ENCODE measurements around the gene PNLIPRP1. TPM values are rescaled to one million over a fixed set of nuclear protein-coding genes. Genes with fewer than 3 reads are reported as not detected.
A peak's percentile ranks its signal among the peaks of the same experiment; 100 is the strongest.

PNLIPRP1 gene
- not detected for total RNA-seq
- polyA plus RNA-seq (ENCODE audit: insufficient read length in 2 of 2): not detected
- long read RNA-seq, donor 1: 0 reads
- long read RNA-seq, donor 2: 0 reads
- long read RNA-seq, donor 3: 0 reads
- long read RNA-seq, donor 4: 0 reads

- H3K4me3 ChIP-seq (ENCODE audit: low read depth, low read length): no peak within 1 kb of the TSS
- H3K4me1 ChIP-seq (ENCODE audit: control insufficient read depth, insufficient read depth, low read length): no peaks in the 10 kb centered on the region
- no peaks in the 10 kb centered on the region for H3K27me3 ChIP-seq (ENCODE audit: control insufficient read depth, insufficient read depth, low read length)
- WGBS (ENCODE audit: insufficient coverage): 86% methylated on average over 5 of the region's 9 CpGs
- no peaks in the 10 kb centered on the region for H3K9me3 ChIP-seq (ENCODE audit: control insufficient read depth, insufficient read depth, low read length)
- H3K36me3 ChIP-seq (ENCODE audit: control insufficient read depth, insufficient read depth, low read length): no peaks in the 10 kb centered on the region
- DNase-seq (ENCODE audit: low read depth in 4 of 6, low spot score in 6 of 6): no peak
- no peak within 1 kb of the TSS for H3K27ac ChIP-seq (ENCODE audit: low read depth, low read length)
These were observed at the start of gene PNLIPRP1 for GRCh38 chr10:116590590-116591444. TSS of gene PNLIPRP1 (plus strand) at chr10:116590959. CDS start at chr10:116591130, 171 bp downstream.

GRCh38 chr10:116542007-116542677, 48.6 kb upstream of the PNLIPRP1 start:
- Histone ChIP-seq H3K27me3 (ENCODE audit: control insufficient read depth, insufficient read depth, low read length) (no peaks in the 10 kb centered on the region), H3K27ac (ENCODE audit: low read depth, low read length) (no peak overlapping the region), H3K36me3 (ENCODE audit: control insufficient read depth, insufficient read depth, low read length) (no peaks in the 10 kb centered on the region), H3K4me1 (ENCODE audit: control insufficient read depth, insufficient read depth, low read length) (no peaks in the 10 kb centered on the region), H3K4me3 (ENCODE audit: low read depth, low read length) (no peak overlapping the region), H3K9me3 (ENCODE audit: control insufficient read depth, insufficient read depth, low read length) (peaks cover 5% of the 10 kb centered on the region)
- no peak for DNase-seq (ENCODE audit: low read depth in 4 of 6, low spot score in 6 of 6)

DNA sequence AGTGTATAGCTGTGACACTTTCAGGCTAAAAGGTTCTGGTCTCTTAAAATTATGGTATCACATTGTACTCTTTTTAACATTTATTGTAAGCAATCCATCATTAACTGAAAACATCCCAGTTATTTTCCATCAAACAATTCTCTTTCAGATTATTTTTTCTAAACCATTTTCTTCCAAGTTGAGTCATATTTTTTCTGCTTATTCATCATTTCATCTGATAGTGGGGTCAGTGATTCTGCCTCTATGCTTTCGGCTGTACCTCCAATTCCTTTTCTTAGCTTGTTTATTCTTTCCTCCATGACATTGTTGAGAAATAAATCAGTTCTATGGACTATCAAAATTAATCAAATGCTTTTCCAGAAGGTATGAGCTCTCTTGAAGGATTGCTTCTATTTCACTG, 45.6 kb upstream of the PNLIPRP1 start:
- H3K4me1 ChIP-seq (ENCODE audit: control insufficient read depth, insufficient read depth, low read length): no peaks in the 10 kb centered on the region
- H3K9me3 ChIP-seq (ENCODE audit: control insufficient read depth, insufficient read depth, low read length): no peaks in the 10 kb centered on the region
- no peak overlapping the region for H3K27ac ChIP-seq (ENCODE audit: low read depth, low read length)
- H3K27me3 ChIP-seq (ENCODE audit: control insufficient read depth, insufficient read depth, low read length): no peaks in the 10 kb centered on the region
- DNase-seq (ENCODE audit: low read depth in 4 of 6, low spot score in 6 of 6): peak in 1 of 6 donors; percentile 34
- H3K4me3 ChIP-seq (ENCODE audit: low read depth, low read length): no peak overlapping the region
- no peaks in the 10 kb centered on the region for H3K36me3 ChIP-seq (ENCODE audit: control insufficient read depth, insufficient read depth, low read length)
- no CpG with 5 or more reads among the region's 1 CpG for WGBS (ENCODE audit: insufficient coverage)

DNA sequence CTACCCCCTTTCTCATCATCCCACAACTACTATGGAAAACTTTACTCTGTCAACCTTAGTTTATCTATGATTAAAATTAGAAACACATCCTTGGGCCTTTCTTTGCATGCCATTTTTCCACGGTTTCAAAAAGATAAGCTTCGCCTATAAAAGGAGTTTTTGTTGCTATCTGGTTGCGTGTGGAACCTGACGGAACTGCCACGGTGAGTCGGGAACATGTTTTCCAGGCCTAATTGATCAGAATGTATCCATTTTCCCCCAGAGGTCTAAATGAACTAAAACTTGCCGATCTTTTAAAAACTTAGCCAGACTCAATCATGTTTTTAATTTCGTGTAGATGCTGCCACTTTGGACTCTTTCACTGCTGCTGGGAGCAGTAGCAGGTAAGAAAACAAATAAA, 45.0 kb upstream of the PNLIPRP1 start, which contains the start of gene PNLIP:
Gene PNLIP (plus strand): TSS at position 176 of the 400 bp plus-strand sequence. CDS start 162 bp downstream, at position 338.
- Histone ChIP-seq H3K36me3 (ENCODE audit: control insufficient read depth, insufficient read depth, low read length) (no peaks in the 10 kb centered on the region), H3K9me3 (ENCODE audit: control insufficient read depth, insufficient read depth, low read length) (no peaks in the 10 kb centered on the region), H3K4me3 (ENCODE audit: low read depth, low read length) (no peak within 1 kb of the TSS), H3K4me1 (ENCODE audit: control insufficient read depth, insufficient read depth, low read length) (no peaks in the 10 kb centered on the region), H3K27ac (ENCODE audit: low read depth, low read length) (no peak within 1 kb of the TSS), H3K27me3 (ENCODE audit: control insufficient read depth, insufficient read depth, low read length) (no peaks in the 10 kb centered on the region)
- no peak for DNase-seq (ENCODE audit: low read depth in 4 of 6, low spot score in 6 of 6)
- WGBS (ENCODE audit: insufficient coverage): 91% methylated on average over 7 of the region's 8 CpGs

DNA sequence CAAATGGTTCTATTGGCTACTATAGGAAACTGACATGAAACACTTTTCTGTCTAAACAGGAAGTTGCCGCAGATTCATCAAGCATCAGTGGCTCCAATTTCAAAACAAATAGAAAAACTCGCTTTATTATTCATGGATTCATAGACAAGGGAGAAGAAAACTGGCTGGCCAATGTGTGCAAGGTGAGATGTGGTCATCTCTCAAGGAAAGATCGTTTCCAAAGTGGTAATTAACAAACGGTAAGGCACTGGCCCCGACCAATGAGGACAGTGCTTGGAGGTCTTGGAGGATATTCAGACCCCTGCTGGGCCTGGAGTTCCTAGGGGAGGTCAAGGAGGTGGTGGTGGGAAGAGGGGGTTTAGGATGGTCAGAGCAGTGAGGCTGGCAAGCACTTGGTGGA, 42.5 kb upstream of the PNLIPRP1 start:
- WGBS (ENCODE audit: insufficient coverage): 91% methylated on average over 5 of the region's 5 CpGs
- H3K4me3 ChIP-seq (ENCODE audit: low read depth, low read length): no peak overlapping the region
- H3K4me1 ChIP-seq (ENCODE audit: control insufficient read depth, insufficient read depth, low read length): no peaks in the 10 kb centered on the region
- H3K27ac ChIP-seq (ENCODE audit: low read depth, low read length): no peak overlapping the region
- H3K36me3 ChIP-seq (ENCODE audit: control insufficient read depth, insufficient read depth, low read length): no peaks in the 10 kb centered on the region
- H3K9me3 ChIP-seq (ENCODE audit: control insufficient read depth, insufficient read depth, low read length): no peaks in the 10 kb centered on the region
- DNase-seq (ENCODE audit: low read depth in 4 of 6, low spot score in 6 of 6): no peak
- H3K27me3 ChIP-seq (ENCODE audit: control insufficient read depth, insufficient read depth, low read length): no peaks in the 10 kb centered on the region

- Histone ChIP-seq H3K4me1 (ENCODE audit: control insufficient read depth, insufficient read depth, low read length) (no peaks in the 10 kb centered on the region), H3K27me3 (ENCODE audit: control insufficient read depth, insufficient read depth, low read length) (no peaks in the 10 kb centered on the region), H3K36me3 (ENCODE audit: control insufficient read depth, insufficient read depth, low read length) (no peaks in the 10 kb centered on the region), H3K27ac (ENCODE audit: low read depth, low read length) (no peak overlapping the region), H3K9me3 (ENCODE audit: control insufficient read depth, insufficient read depth, low read length) (no peaks in the 10 kb centered on the region), H3K4me3 (ENCODE audit: low read depth, low read length) (no peak overlapping the region)
- no peak for DNase-seq (ENCODE audit: low read depth in 4 of 6, low spot score in 6 of 6)
- 98% methylated on average over 8 of the region's 13 CpGs for WGBS (ENCODE audit: insufficient coverage)
These were observed 37.3 kb upstream of the PNLIPRP1 start for GRCh38 chr10:116553378-116553980.

GRCh38 chr10:116554628-116555027, 36.1 kb upstream of the PNLIPRP1 start:
- DNase-seq (ENCODE audit: low read depth in 4 of 6, low spot score in 6 of 6): no peak
- H3K9me3 ChIP-seq (ENCODE audit: control insufficient read depth, insufficient read depth, low read length): no peaks in the 10 kb centered on the region
- no peak overlapping the region for H3K27ac ChIP-seq (ENCODE audit: low read depth, low read length)
- 54% methylated on average over 3 of the region's 5 CpGs for WGBS (ENCODE audit: insufficient coverage)
- no peak overlapping the region for H3K4me3 ChIP-seq (ENCODE audit: low read depth, low read length)
- H3K36me3 ChIP-seq (ENCODE audit: control insufficient read depth, insufficient read depth, low read length): no peaks in the 10 kb centered on the region
- H3K4me1 ChIP-seq (ENCODE audit: control insufficient read depth, insufficient read depth, low read length): no peaks in the 10 kb centered on the region
- no peaks in the 10 kb centered on the region for H3K27me3 ChIP-seq (ENCODE audit: control insufficient read depth, insufficient read depth, low read length)

DNA sequence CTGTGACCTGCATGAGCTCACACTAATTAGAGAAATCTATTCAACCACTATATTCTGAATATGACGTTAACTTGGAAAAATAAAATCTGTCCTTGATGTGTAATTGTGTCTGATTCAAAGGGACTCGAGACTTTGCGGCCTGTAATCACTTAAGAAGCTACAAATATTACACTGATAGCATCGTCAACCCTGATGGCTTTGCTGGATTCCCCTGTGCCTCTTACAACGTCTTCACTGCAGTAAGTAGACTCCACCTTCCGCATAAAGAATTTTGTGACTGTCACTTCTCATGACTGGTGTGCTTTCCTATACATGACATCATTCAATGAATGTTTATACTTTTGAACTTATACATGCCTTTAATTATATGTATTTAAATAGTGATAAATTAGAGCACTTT, 34.9 kb upstream of the PNLIPRP1 start:
- DNase-seq (ENCODE audit: low read depth in 4 of 6, low spot score in 6 of 6): peak in 1 of 6 donors; percentile 27
- H3K9me3 ChIP-seq (ENCODE audit: control insufficient read depth, insufficient read depth, low read length): no peaks in the 10 kb centered on the region
- H3K27ac ChIP-seq (ENCODE audit: low read depth, low read length): no peak overlapping the region
- WGBS (ENCODE audit: insufficient coverage): 100% methylated on average over 1 of the region's 6 CpGs
- H3K36me3 ChIP-seq (ENCODE audit: control insufficient read depth, insufficient read depth, low read length): no peaks in the 10 kb centered on the region
- no peak overlapping the region for H3K4me3 ChIP-seq (ENCODE audit: low read depth, low read length)
- H3K27me3 ChIP-seq (ENCODE audit: control insufficient read depth, insufficient read depth, low read length): no peaks in the 10 kb centered on the region
- no peaks in the 10 kb centered on the region for H3K4me1 ChIP-seq (ENCODE audit: control insufficient read depth, insufficient read depth, low read length)

DNA sequence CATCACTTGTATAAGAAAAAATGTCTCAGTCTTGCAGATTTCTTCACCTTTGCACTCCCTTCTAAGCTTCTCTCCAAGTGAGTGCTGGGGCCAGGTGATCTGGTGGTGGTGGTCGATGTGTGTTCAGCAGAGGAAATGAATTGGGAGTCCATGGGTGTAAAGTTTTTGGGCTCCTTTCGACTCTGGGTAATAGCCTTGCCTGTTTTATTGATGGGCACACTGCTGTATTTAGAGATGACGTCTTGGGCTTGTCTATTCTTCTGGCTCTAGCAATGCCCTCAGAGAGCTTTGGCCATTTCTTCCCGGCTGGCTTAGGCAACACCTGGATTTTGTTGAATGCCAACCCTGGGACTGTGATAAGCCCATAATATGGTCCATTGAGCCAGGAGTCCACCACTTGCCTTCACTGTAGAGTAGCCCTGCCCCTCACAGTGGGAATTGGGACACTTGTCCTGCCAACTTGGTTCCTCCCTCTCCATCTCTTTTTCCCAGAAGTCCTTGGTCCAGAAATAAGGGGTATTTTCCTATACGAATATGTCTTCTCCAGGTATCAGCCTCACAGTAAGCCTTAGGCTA, 33.4 kb upstream of the PNLIPRP1 start:
- H3K27ac ChIP-seq (ENCODE audit: low read depth, low read length): no peak overlapping the region
- WGBS (ENCODE audit: insufficient coverage): 94% methylated on average over 5 of the region's 5 CpGs
- no peaks in the 10 kb centered on the region for H3K4me1 ChIP-seq (ENCODE audit: control insufficient read depth, insufficient read depth, low read length)
- no peak for DNase-seq (ENCODE audit: low read depth in 4 of 6, low spot score in 6 of 6)
- no peaks in the 10 kb centered on the region for H3K27me3 ChIP-seq (ENCODE audit: control insufficient read depth, insufficient read depth, low read length)
- no peak overlapping the region for H3K4me3 ChIP-seq (ENCODE audit: low read depth, low read length)
- no peaks in the 10 kb centered on the region for H3K9me3 ChIP-seq (ENCODE audit: control insufficient read depth, insufficient read depth, low read length)
- no peaks in the 10 kb centered on the region for H3K36me3 ChIP-seq (ENCODE audit: control insufficient read depth, insufficient read depth, low read length)

All from spinal cord (tissue), 10 donors.